Measurements from ENCODE around the gene ADTRP. TPM values are rescaled to one million over a fixed set of nuclear protein-coding genes. Genes with fewer than 3 reads are reported as not detected.
"Not testable (repeated sequence)": the region's sequence is repeated elsewhere in the genome, so short reads cannot be mapped to it uniquely, and the experiment has no call there.

ADTRP gene
- total RNA-seq, 1 experiment from 2014 or later, result 0.50 TPM

DNA sequence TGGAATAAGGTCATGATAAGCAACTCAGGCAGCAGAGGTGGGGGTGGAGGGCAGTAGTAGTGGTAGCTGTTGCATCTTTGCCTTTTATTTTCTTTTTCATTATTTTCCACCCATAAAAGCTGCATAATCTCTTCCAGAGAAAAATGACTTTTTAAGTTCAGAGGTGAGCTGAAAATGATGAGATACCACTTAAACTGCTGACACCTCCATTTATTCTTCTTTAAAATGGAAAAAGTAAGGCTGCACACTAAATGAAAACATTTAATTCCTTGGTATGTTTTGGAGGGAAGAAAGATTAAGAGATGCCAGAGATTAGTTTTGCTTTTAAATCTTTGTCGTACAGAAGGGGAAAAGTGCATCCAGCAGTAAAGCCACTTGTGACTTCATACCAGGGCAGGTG is 97.2 kb downstream of the ADTRP start:
- TF ChIP-seq JAZF1 (CRISPR knock-in tag; IDR thresholded peaks at IDR 0.05), result no peak
- TF ChIP-seq GTF2I (CRISPR knock-in tag; conservative IDR thresholded peaks at IDR 0.05), result no peak
- TF ChIP-seq, protein P1, sequence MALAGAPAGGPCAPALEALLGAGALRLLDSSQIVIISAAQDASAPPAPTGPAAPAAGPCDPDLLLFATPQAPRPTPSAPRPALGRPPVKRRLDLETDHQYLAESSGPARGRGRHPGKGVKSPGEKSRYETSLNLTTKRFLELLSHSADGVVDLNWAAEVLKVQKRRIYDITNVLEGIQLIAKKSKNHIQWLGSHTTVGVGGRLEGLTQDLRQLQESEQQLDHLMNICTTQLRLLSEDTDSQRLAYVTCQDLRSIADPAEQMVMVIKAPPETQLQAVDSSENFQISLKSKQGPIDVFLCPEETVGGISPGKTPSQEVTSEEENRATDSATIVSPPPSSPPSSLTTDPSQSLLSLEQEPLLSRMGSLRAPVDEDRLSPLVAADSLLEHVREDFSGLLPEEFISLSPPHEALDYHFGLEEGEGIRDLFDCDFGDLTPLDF (CRISPR knock-in tag; IDR thresholded peaks at IDR 0.05), result no peak
- no peak for TF ChIP-seq ATF2 (CRISPR knock-in tag; IDR thresholded peaks at IDR 0.05; ENCODE audit: borderline replicate concordance, low read depth)
- TF ChIP-seq ZSCAN18 (CRISPR knock-in tag; IDR thresholded peaks at IDR 0.05), result no peak
- TF ChIP-seq IRF2 (CRISPR knock-in tag; IDR thresholded peaks at IDR 0.05; ENCODE audit: borderline replicate concordance, low read depth), result no peak
- TF ChIP-seq, protein P2, sequence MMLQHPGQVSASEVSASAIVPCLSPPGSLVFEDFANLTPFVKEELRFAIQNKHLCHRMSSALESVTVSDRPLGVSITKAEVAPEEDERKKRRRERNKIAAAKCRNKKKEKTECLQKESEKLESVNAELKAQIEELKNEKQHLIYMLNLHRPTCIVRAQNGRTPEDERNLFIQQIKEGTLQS (CRISPR knock-in tag; conservative IDR thresholded peaks at IDR 0.05), result no peak
- no peak for TF ChIP-seq MAX (CRISPR knock-in tag; IDR thresholded peaks at IDR 0.05)
- no peak for TF ChIP-seq CREM (CRISPR knock-in tag; IDR thresholded peaks at IDR 0.05)
- TF ChIP-seq CDX4 (CRISPR knock-in tag; IDR thresholded peaks at IDR 0.05; ENCODE audit: borderline replicate concordance), result no peak
- TF ChIP-seq SMAD4 (CRISPR knock-in tag; IDR thresholded peaks at IDR 0.05), result no peak
- TF ChIP-seq, protein P3, sequence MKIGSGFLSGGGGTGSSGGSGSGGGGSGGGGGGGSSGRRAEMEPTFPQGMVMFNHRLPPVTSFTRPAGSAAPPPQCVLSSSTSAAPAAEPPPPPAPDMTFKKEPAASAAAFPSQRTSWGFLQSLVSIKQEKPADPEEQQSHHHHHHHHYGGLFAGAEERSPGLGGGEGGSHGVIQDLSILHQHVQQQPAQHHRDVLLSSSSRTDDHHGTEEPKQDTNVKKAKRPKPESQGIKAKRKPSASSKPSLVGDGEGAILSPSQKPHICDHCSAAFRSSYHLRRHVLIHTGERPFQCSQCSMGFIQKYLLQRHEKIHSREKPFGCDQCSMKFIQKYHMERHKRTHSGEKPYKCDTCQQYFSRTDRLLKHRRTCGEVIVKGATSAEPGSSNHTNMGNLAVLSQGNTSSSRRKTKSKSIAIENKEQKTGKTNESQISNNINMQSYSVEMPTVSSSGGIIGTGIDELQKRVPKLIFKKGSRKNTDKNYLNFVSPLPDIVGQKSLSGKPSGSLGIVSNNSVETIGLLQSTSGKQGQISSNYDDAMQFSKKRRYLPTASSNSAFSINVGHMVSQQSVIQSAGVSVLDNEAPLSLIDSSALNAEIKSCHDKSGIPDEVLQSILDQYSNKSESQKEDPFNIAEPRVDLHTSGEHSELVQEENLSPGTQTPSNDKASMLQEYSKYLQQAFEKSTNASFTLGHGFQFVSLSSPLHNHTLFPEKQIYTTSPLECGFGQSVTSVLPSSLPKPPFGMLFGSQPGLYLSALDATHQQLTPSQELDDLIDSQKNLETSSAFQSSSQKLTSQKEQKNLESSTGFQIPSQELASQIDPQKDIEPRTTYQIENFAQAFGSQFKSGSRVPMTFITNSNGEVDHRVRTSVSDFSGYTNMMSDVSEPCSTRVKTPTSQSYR (CRISPR knock-in tag; IDR thresholded peaks at IDR 0.05), result no peak
- TF ChIP-seq ATF1 (CRISPR knock-in tag; IDR thresholded peaks at IDR 0.05), result no peak
- no peak for TF ChIP-seq GABPB1 (CRISPR knock-in tag; IDR thresholded peaks at IDR 0.05)
- no peak for TF ChIP-seq NR1H2 (CRISPR knock-in tag; IDR thresholded peaks at IDR 0.05)
- TF ChIP-seq NFE2L1 (CRISPR knock-in tag; IDR thresholded peaks at IDR 0.05), result no peak
- TF ChIP-seq ZNF423 (CRISPR knock-in tag; IDR thresholded peaks at IDR 0.05), result no peak
- H3K4me3 Mint-ChIP-seq, result no peak overlapping the region
- H3K4me1 Mint-ChIP-seq, result no peaks in the 10 kb centered on the region
- DNase-seq (ENCODE audit: low spot score) (no peak), ATAC-seq (no peak)
- H3K27ac Mint-ChIP-seq, result no peak overlapping the region
- H3K36me3 Mint-ChIP-seq, result peaks cover 26% of the 10 kb centered on the region
- ChIA-PET CTCF (no interaction called here), POLR2A (no interaction called here)
- H3K27me3 Mint-ChIP-seq (ENCODE audit: low read depth), result no peaks in the 10 kb centered on the region
- peaks cover 63% of the 10 kb centered on the region for H3K9me3 Mint-ChIP-seq

DNA sequence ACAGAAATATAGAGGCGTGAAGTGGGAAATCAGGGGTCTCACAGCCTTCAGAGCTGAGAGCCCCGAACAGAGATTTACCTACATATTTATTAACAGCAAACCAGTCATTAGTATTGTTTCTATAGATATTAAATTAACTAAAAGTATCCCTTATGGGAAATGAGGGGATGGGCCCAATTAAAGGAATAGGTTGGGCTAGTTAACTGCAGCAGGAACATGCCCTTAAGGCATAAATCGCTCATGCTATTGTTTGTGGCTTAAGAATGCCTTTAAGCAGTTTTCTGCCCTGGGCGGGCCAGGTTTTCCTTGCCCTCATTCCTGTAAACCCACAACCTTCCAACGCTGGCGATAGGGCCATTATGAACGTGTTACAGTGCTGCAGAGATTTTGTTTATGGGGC is 98.1 kb downstream of the ADTRP start:
- POLR2A ChIA-PET; H3K27me3 Mint-ChIP-seq (ENCODE audit: low read depth); DNase-seq (ENCODE audit: low spot score); H3K4me3 Mint-ChIP-seq; H3K27ac Mint-ChIP-seq; ATAC-seq; CTCF ChIA-PET; H3K4me1 Mint-ChIP-seq: not testable (repeated sequence)
- Mint-ChIP-seq H3K9me3 (peaks cover 59% of the 10 kb centered on the region), H3K36me3 (peaks cover 26% of the 10 kb centered on the region)
